ENCODE results near the gene DLK2.

The DLK2 gene

GRCh38 chr6:43407296-43407695 lies 48.1 kb downstream of the DLK2 start:
- Histone ChIP-seq H3K79me2 (ENCODE audit: insufficient read depth, low read length) (no peaks in the 10 kb centered on the region), H2AFZ (ENCODE audit: low read length) (no peak overlapping the region), H3F3A (ENCODE audit: insufficient read depth, low read length) (no peaks in the 10 kb centered on the region), H3K4me3 (ENCODE audit: low read depth, low read length, poor library complexity, severe bottlenecking) (no peak overlapping the region), H3K9me2 (ENCODE audit: low read depth, low read length) (no peaks in the 10 kb centered on the region), H3K27me3 (ENCODE audit: insufficient read depth, low read length) (no peaks in the 10 kb centered on the region), H3K9me3 (ENCODE audit: low read length) (no peaks in the 10 kb centered on the region), H3K4me2 (ENCODE audit: low read length) (no peak overlapping the region), H3K27ac (ENCODE audit: low read depth, low read length, poor library complexity, severe bottlenecking) (no peak overlapping the region), H3K4me1 (ENCODE audit: insufficient read depth, low read length, severe bottlenecking) (no peaks in the 10 kb centered on the region), H3K9ac (ENCODE audit: low read length) (no peak overlapping the region), H3K36me3 (ENCODE audit: insufficient read depth, low read length) (no peaks in the 10 kb centered on the region), H4K20me1 (ENCODE audit: insufficient read depth, low read length) (no peaks in the 10 kb centered on the region)
- TF ChIP-seq EZH2 (IDR thresholded peaks at IDR 0.05; ENCODE audit: borderline replicate concordance, low read length) = no peak
- TF ChIP-seq, protein P1, sequence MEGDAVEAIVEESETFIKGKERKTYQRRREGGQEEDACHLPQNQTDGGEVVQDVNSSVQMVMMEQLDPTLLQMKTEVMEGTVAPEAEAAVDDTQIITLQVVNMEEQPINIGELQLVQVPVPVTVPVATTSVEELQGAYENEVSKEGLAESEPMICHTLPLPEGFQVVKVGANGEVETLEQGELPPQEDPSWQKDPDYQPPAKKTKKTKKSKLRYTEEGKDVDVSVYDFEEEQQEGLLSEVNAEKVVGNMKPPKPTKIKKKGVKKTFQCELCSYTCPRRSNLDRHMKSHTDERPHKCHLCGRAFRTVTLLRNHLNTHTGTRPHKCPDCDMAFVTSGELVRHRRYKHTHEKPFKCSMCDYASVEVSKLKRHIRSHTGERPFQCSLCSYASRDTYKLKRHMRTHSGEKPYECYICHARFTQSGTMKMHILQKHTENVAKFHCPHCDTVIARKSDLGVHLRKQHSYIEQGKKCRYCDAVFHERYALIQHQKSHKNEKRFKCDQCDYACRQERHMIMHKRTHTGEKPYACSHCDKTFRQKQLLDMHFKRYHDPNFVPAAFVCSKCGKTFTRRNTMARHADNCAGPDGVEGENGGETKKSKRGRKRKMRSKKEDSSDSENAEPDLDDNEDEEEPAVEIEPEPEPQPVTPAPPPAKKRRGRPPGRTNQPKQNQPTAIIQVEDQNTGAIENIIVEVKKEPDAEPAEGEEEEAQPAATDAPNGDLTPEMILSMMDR (IDR thresholded peaks at IDR 0.05; ENCODE audit: low read length) = no peak

DNA sequence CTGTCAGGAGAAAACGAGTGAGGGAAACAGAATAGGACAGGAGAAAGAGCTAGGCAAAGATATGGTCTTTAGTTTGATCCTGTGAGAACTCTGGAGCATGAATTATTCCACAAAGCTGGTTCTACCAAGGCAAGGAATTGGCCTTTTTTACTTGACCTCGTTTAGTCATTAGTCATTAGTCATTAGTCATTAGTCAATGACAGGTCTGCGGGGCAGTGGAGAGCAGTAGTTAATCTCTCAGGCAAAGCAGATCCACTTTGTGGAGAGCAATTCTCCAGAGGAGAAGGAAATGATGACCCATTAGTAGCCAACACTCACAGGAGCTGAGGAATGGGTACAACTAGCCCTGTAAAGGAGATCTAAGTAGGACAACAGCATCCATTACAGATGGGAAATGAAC lies 50.0 kb downstream of the DLK2 start:
- Histone ChIP-seq H3K9me3 (ENCODE audit: low read length) (no peaks in the 10 kb centered on the region), H3K36me3 (ENCODE audit: insufficient read depth, low read length) (no peaks in the 10 kb centered on the region), H3K4me3 (ENCODE audit: low read depth, low read length, poor library complexity, severe bottlenecking) (no peak overlapping the region), H3K4me1 (ENCODE audit: insufficient read depth, low read length, severe bottlenecking) (no peaks in the 10 kb centered on the region), H3K4me2 (ENCODE audit: low read length) (no peak overlapping the region), H3K27ac (ENCODE audit: low read depth, low read length, poor library complexity, severe bottlenecking) (no peak overlapping the region), H3K27me3 (ENCODE audit: insufficient read depth, low read length) (no peaks in the 10 kb centered on the region), H4K20me1 (ENCODE audit: insufficient read depth, low read length) (no peaks in the 10 kb centered on the region), H3K79me2 (ENCODE audit: insufficient read depth, low read length) (no peaks in the 10 kb centered on the region), H2AFZ (ENCODE audit: low read length) (no peak overlapping the region), H3K9ac (ENCODE audit: low read length) (no peak overlapping the region), H3K9me2 (ENCODE audit: low read depth, low read length) (no peaks in the 10 kb centered on the region), H3F3A (ENCODE audit: insufficient read depth, low read length) (no peaks in the 10 kb centered on the region)
- TF ChIP-seq, protein P1 (IDR thresholded peaks at IDR 0.05; ENCODE audit: low read length) = no peak
- no peak for TF ChIP-seq EZH2 (IDR thresholded peaks at IDR 0.05; ENCODE audit: borderline replicate concordance, low read length)

DNA sequence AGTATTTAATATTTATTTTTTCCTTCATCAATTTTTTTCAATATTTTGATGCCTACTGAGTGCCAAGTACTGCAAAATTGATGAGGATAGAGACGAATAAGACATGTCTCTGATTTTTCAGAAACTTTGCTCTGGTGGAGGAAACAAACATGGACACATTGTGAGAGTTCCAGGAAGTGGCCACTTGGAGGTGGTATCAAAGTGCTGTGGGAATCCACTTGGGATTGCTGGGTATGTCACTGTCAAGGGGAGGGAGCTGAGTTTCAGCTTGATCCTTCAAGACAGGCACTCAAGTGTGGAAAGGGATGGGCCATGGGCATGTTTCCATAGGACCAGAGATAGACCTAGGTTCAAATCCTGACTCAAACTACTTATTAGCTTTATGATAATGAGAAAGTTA lies 52.5 kb downstream of the DLK2 start:
- H2AFZ ChIP-seq (ENCODE audit: low read length) = no peak overlapping the region
- H3F3A ChIP-seq (ENCODE audit: insufficient read depth, low read length) = no peaks in the 10 kb centered on the region
- TF ChIP-seq EZH2 (IDR thresholded peaks at IDR 0.05; ENCODE audit: borderline replicate concordance, low read length) = no peak
- TF ChIP-seq, protein P1 (IDR thresholded peaks at IDR 0.05; ENCODE audit: low read length) = no peak
- H3K9me2 ChIP-seq (ENCODE audit: low read depth, low read length) = no peaks in the 10 kb centered on the region
- no peak overlapping the region for H3K9ac ChIP-seq (ENCODE audit: low read length)
- H4K20me1 ChIP-seq (ENCODE audit: insufficient read depth, low read length) = no peaks in the 10 kb centered on the region
- no peaks in the 10 kb centered on the region for H3K36me3 ChIP-seq (ENCODE audit: insufficient read depth, low read length)
- H3K9me3 ChIP-seq (ENCODE audit: low read length) = no peaks in the 10 kb centered on the region
- no peak overlapping the region for H3K27ac ChIP-seq (ENCODE audit: low read depth, low read length, poor library complexity, severe bottlenecking)
- H3K79me2 ChIP-seq (ENCODE audit: insufficient read depth, low read length) = no peaks in the 10 kb centered on the region
- no peak overlapping the region for H3K4me3 ChIP-seq (ENCODE audit: low read depth, low read length, poor library complexity, severe bottlenecking)
- no peaks in the 10 kb centered on the region for H3K27me3 ChIP-seq (ENCODE audit: insufficient read depth, low read length)
- no peaks in the 10 kb centered on the region for H3K4me1 ChIP-seq (ENCODE audit: insufficient read depth, low read length, severe bottlenecking)
- no peak overlapping the region for H3K4me2 ChIP-seq (ENCODE audit: low read length)
